Heart left ventricle (tissue), 16 donors: Measurements from ENCODE around the gene EIF2AK2. TPM values are rescaled to one million over a fixed set of nuclear protein-coding genes. Genes with fewer than 3 reads are reported as not detected.

Experiments used
- ATAC-seq, 4 donors: fragments of 200-7000 bp; cut with Tn5 transposase; one replicate each; pipeline ENCODE4 v1.9.1; 2020 to 2022; ENCODE audit warnings: moderate library complexity in 4 of 4, mild to moderate bottlenecking in 3 of 4, moderate number of reproducible peaks in 1 of 4
- DNase-seq, 5 donors: peaks; one replicate each; pipeline ENCODE4 v3.0.0-alpha.2; 2020
- H3K27ac ChIP-seq, 12 donors: fragments of 200-600 bp; sonication (generic) in 4 of 12; one replicate each; pipeline versions ENCODE4 v1.5.0 to v1.8.0; 2016 to 2022; ENCODE audit warnings: mild to moderate bottlenecking in 2 of 12
- H3K27me3 ChIP-seq, 9 donors: fragments of 200-600 bp; sonication (generic) in 2 of 9; one replicate each; pipeline versions ENCODE4 v1.5.1 to v1.8.0; 2016 to 2022; ENCODE audit warnings: mild to moderate bottlenecking in 3 of 9
- H3K36me3 ChIP-seq, 9 donors: fragments of 200-600 bp; sonication (generic) in 2 of 9; one replicate each; pipeline versions ENCODE4 v1.5.0 to v1.8.0; 2018 to 2022; ENCODE audit warnings: mild to moderate bottlenecking in 2 of 9
- H3K4me1 ChIP-seq, 12 donors: fragments of 200-600 bp; sonication (generic) in 4 of 12; one replicate each; pipeline versions ENCODE4 v1.5.0 to v1.8.0; 2016 to 2022; ENCODE audit warnings: mild to moderate bottlenecking in 3 of 12
- H3K4me3 ChIP-seq, 12 donors: fragments of 200-600 bp; sonication (generic) in 4 of 12; one replicate each; pipeline versions ENCODE4 v1.5.0 to v1.8.0; 2017 to 2022; ENCODE audit warnings: mild to moderate bottlenecking in 9 of 12, moderate library complexity in 4 of 12
- H3K9me3 ChIP-seq, 12 donors: fragments of 200-600 bp; sonication (generic) in 4 of 12; one replicate each; pipeline versions ENCODE4 v1.5.0 to v1.8.0; 2016 to 2022; ENCODE audit warnings: mild to moderate bottlenecking in 1 of 12
- CTCF ChIP-seq, 12 donors: fragments of 200-600 bp; sonication (generic) in 4 of 12; IDR thresholded peaks; one replicate each; pipeline versions ENCODE4 v1.5.0 to v1.8.0; 2018 to 2022; ENCODE audit warnings: antibody characterized with exemption in 12 of 12, mild to moderate bottlenecking in 5 of 12
- POLR2A ChIP-seq, 2 donors: fragments of 450-650 bp; IDR thresholded peaks; one replicate each; pipeline ENCODE4 v1.6.1; 2017; ENCODE audit warnings: antibody characterized with exemption in 2 of 2, mild to moderate bottlenecking in 2 of 2, moderate library complexity in 2 of 2
- WGBS, 4 donors: extraction: QIAGEN DNeasy Blood & Tissue Kit in 2 of 4; methylation state at CpG; one replicate each; pipeline versions ENCODE4 v1.1.5 to v1.1.7; 2013 to 2018; 5-methylcytosine and 5-hydroxymethylcytosine counted together
- intact Hi-C, 10 donors: fragments of 100-400 bp; cut with DNase I; formaldehyde crosslinking; loops; one replicate each; pipeline versions ENCODE4 v1.11.1 to v1.14.2; 2022
- polyA plus RNA-seq, 2 donors: library from polyadenylated mRNA; stranded (reverse); fragments of 200-250 nt; gene quantifications; one replicate each; pipeline ENCODE4 v1.2.3, GENCODE V29; 2013
- total RNA-seq, 9 donors: library from RNA; depleted of rRNA in 2 of 9; stranded (reverse); fragments of >200 nt in 2 of 9; fragmentation: NEBNext Ultra II Directional in 3 of 9; extraction: Animal tissue kit (Norgen Biotek cat#: 25700) in 3 of 9; gene quantifications; one replicate each; pipeline versions ENCODE4 v1.1.0 to v1.2.4, GENCODE V29; 2016 to 2023
- donor health status: ischemic (EF 13 %, LVEDD 7.1; RV severe dilation, severe dysfunction).
- donor health status: healthy with polysubstance abuse.
- donor health status: DM: no; HTN: yes; CAD: no.
- donor health status: DM: no; HTN: no; CAD: no.
- donor health status: ischemic (EF 25% LVEDD 6.9; RV normal size, moderate dysfunction).
- donor health status: ischemic (EF 25% LVEDD 5.7; RV mildly dilated, moderate dysfunction).
- donor health status: healthy.
- donor health status: DM: yes; HTN: yes; CAD: no.
- donor health status: ischemic (EF 35%, LVEDD 5.7; RV mildly dilated, moderate dysfunction).
- donor health status: nonischemic (EF 11% LVEDD 7.7; RV severe dilation, severe dysfunction).
- donor health status: DM: yes; HTN: yes; CAD: no.
- donor health status: PGD.
- donor health status: ischemic (EF 29% LVEDD 5.4; RV normal size, mild dysfunction).
- donor health status: nonischemic (EF 23%, LVEDD 6.1; RV moderate dilation, normal function).

EIF2AK2 gene
- total and polyA plus RNA-seq, 11 donors = 4.9 to 38.2 (median 19.2) TPM

GRCh38 chr2:37180006-37180639 lies 23.3 kb upstream of the EIF2AK2 start:
- ATAC-seq (no peak), DNase-seq (no peak)
- 55 to 65% (median 59%) methylated on average over 4 of the region's 4 CpGs for WGBS, 4 donors
- Histone ChIP-seq H3K36me3 (no peaks in the 10 kb centered on the region), H3K27ac (no peak overlapping the region), H3K4me1 (no peaks in the 10 kb centered on the region), H3K9me3 (no peaks in the 10 kb centered on the region), H3K4me3 (no peak overlapping the region), H3K27me3 (peaks cover 0 to 4% (median 0%) of the 10 kb centered on the region in 9 donors)
- TF ChIP-seq POLR2A (IDR thresholded peaks at IDR 0.05) (no peak), CTCF (IDR thresholded peaks at IDR 0.05) (no peak)
- intact Hi-C loops = no loop called here

GRCh38 chr2:37173741-37174140 lies 17.0 kb upstream of the EIF2AK2 start:
- Histone ChIP-seq H3K27me3 (no peaks in the 10 kb centered on the region), H3K9me3 (no peaks in the 10 kb centered on the region), H3K4me1 (no peaks in the 10 kb centered on the region), H3K27ac (no peak overlapping the region), H3K36me3 (no peaks in the 10 kb centered on the region), H3K4me3 (no peak overlapping the region)
- WGBS, 4 donors = 65 to 90% (median 82%) methylated on average over 1 of the region's 1 CpG
- intact Hi-C loops = loop anchor here in 2 of 10 donors (10.0 kb wide), 2 partner anchors 711 to 721 kb away; no protein-coding TSS in a partner anchor
- ATAC-seq = no peak
- no peak for DNase-seq
- TF ChIP-seq POLR2A (IDR thresholded peaks at IDR 0.05) (no peak), CTCF (IDR thresholded peaks at IDR 0.05) (no peak)

GRCh38 chr2:37171624-37171950 lies 14.8 kb upstream of the EIF2AK2 start:
- Histone ChIP-seq H3K27me3 (no peaks in the 10 kb centered on the region), H3K4me1 (no peaks in the 10 kb centered on the region), H3K36me3 (no peaks in the 10 kb centered on the region), H3K4me3 (no peak overlapping the region), H3K9me3 (no peaks in the 10 kb centered on the region), H3K27ac (no peak overlapping the region)
- intact Hi-C loops = loop anchor here in 2 of 10 donors (10.0 kb wide), 2 partner anchors 713 to 723 kb away; no protein-coding TSS in a partner anchor
- TF ChIP-seq CTCF (IDR thresholded peaks at IDR 0.05) = no peak
- no peak for TF ChIP-seq POLR2A (IDR thresholded peaks at IDR 0.05)
- DNase-seq = no peak
- ATAC-seq = no peak

- H3K4me3 ChIP-seq = no peak overlapping the region
- ATAC-seq = peak in 3 of 4 donors; percentile 59 to 83 (median 66)
- H3K9me3 ChIP-seq = peaks cover 0 to 23% (median 9%) of the 10 kb centered on the region in 12 donors
- H3K27me3 ChIP-seq = no peaks in the 10 kb centered on the region
- H3K36me3 ChIP-seq = no peaks in the 10 kb centered on the region
- WGBS, 4 donors = 47 to 59% (median 56%) methylated on average over 17 of the region's 17 CpGs
- peak; percentile 48 to 74 (median 65) for TF ChIP-seq CTCF (IDR thresholded peaks at IDR 0.05)
- TF ChIP-seq POLR2A (IDR thresholded peaks at IDR 0.05) = no peak
- intact Hi-C loops = loop anchor here in 2 of 10 donors (10.0 kb wide), 2 partner anchors 186 to 1106 kb away; no protein-coding TSS in a partner anchor
- no peaks in the 10 kb centered on the region for H3K4me1 ChIP-seq
- DNase-seq = no peak
- no peak overlapping the region for H3K27ac ChIP-seq
Measured at GRCh38 chr2:37168217-37168981, 11.6 kb upstream of the EIF2AK2 start.
